ENCODE results near the gene WIPF1. TPM values are rescaled to one million over a fixed set of nuclear protein-coding genes. Genes with fewer than 3 reads are reported as not detected.

WIPF1 gene
- total RNA-seq, 2 experiments from 2014 or later: 465 to 588 TPM

DNA sequence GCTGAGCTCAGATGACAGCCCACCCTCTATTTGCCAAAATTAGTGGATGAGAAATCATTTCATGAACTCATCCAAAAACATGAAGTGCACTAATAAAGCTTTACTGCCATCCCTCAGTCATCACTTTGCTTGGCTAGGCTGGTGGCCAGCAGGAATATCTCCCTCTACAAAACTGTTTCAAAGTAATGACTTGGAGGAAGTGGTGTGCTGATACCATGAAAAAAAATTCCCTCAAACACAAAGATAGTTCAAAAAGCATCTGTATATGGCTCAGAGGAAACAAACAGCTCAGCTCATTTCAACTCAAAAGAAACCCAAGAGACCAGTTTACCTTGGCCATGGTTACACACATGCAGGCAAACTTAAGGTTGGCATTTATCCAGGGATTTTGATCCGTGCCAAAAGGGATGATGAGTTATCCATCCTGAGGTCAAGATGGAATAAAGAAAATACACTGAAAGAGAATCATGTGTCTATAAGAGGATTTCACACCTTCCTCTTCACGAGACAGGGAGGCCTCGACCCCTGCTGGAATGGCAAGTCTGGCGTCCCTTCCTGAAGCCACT is 18.4 kb upstream of the WIPF1 start:
- peak; percentile 29 for ATAC-seq
- H3K36me3 Mint-ChIP-seq: peaks cover 59% of the 10 kb centered on the region
- peaks cover 87% of the 10 kb centered on the region for H3K4me1 Mint-ChIP-seq
- CTCF ChIA-PET: interaction anchor here (1.5 to 6.4 kb wide), 6 partner anchors 7 to 82 kb away, joined by 3 to 51 read pairs (median 14); partner anchors contain the start of gene WIPF1
- H3K9me3 Mint-ChIP-seq (ENCODE audit: low read depth): no peaks in the 10 kb centered on the region
- H3K27me3 Mint-ChIP-seq: no peaks in the 10 kb centered on the region
- DNase-seq: peak; percentile 50
- peak overlapping the region; percentile 78 for H3K27ac Mint-ChIP-seq
- H3K4me3 Mint-ChIP-seq: peak overlapping the region; percentile 9

DNA sequence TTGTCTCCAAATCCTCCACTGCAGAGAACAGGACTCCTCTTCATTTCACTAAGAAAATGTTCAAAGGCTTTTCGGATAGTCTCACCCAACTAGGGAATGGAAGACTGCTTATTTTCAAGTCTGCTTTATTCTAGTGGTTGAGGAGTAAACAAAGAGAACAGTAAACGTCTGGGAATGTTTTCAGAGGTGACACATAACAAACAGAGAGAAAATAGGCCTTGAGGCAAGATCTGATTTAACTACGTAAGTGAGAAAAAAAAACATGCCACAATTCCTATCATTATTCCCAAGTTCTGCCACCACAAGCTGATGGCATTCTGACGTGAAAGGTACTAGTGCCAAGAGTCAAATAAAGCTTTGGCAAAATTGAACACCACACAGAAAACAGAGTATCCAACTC is 16.7 kb upstream of the WIPF1 start:
- DNase-seq: no peak
- Mint-ChIP-seq H3K27ac (peak overlapping the region; percentile 2), H3K4me3 (no peak overlapping the region), H3K9me3 (ENCODE audit: low read depth) (no peaks in the 10 kb centered on the region), H3K4me1 (peaks cover 90% of the 10 kb centered on the region), H3K36me3 (peaks cover 59% of the 10 kb centered on the region), H3K27me3 (no peaks in the 10 kb centered on the region)
- CTCF ChIA-PET: interaction anchor here (0.7 to 5.3 kb wide), 5 partner anchors 11 to 74 kb away, joined by 3 to 27 read pairs (median 3); no protein-coding TSS in a partner anchor
- ATAC-seq: no peak

DNA sequence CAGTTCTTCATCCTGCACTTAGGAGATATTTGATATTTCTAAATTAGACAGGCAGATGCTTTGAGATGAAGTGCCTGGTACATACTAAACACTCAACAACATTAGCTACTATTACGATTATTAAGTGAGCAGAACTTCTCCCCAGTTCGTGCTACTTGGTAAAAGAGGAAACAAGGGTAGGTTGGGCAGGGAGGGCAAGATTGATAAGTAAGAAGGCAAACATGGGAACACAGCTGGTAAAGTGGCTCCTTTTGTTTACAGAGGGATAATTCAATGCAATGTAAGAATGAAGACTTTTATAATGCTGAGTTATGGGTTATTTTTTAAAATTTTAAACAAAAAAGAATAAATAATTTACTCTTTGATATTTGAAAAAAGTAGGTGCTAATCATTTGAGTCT is 15.9 kb upstream of the WIPF1 start:
- ATAC-seq (no peak), DNase-seq (no peak)
- Mint-ChIP-seq H3K27me3 (no peaks in the 10 kb centered on the region), H3K4me3 (no peak overlapping the region), H3K9me3 (ENCODE audit: low read depth) (no peaks in the 10 kb centered on the region), H3K36me3 (peaks cover 56% of the 10 kb centered on the region), H3K27ac (peak overlapping the region; percentile 48), H3K4me1 (peaks cover 90% of the 10 kb centered on the region)
- CTCF ChIA-PET: interaction anchor here (0.6 to 5.3 kb wide), 7 partner anchors 10 to 74 kb away, joined by 3 to 27 read pairs (median 4); partner anchors contain the start of gene WIPF1

DNA sequence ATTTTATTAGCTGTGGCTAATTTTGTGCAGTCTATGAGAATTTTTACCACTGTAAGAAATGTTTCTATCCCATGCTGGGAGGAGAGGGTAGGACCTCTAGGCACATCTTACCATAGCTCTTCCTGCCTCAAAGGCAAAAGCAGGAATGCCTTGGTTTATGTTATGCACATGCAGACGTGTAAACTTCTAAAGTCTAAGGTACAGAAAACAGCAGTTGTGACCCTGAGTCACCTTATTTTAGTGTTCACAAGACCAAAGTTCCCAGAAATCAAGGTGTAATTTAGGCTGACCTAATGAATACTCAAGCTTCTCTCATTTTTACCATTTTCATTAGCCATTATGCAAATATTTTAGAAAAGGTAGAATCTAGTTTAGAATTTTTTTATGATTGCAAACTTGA is 15.4 kb upstream of the WIPF1 start:
- Mint-ChIP-seq H3K4me1 (peaks cover 91% of the 10 kb centered on the region), H3K27me3 (no peaks in the 10 kb centered on the region), H3K4me3 (no peak overlapping the region), H3K27ac (no peak overlapping the region), H3K9me3 (ENCODE audit: low read depth) (no peaks in the 10 kb centered on the region), H3K36me3 (peaks cover 55% of the 10 kb centered on the region)
- CTCF ChIA-PET: interaction anchor here (0.6 to 5.3 kb wide), 6 partner anchors 11 to 75 kb away, joined by 3 to 27 read pairs (median 4); partner anchors contain the start of gene WIPF1
- no peak for DNase-seq
- no peak for ATAC-seq

DNA sequence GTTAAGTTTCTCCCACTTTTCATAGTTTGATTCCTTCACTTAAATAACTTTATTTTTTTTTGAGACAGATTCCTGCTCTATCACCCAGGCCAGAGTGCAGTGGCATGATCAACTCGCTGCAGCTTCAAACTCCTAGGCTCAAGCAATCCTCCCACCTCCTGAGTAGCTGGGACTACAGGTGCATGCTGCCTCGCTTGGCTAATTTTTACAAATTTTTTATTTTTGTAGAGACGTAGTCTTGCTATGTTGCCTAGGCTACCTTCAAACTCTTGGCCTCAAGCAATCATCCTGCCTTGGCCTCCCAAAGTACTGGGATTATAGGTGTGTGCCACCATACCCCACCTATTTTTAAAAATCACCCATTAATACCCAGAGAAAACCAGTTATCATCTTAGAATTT is 14.2 kb upstream of the WIPF1 start:
- no peaks in the 10 kb centered on the region for H3K27me3 Mint-ChIP-seq
- H3K4me3 Mint-ChIP-seq: no peak overlapping the region
- CTCF ChIA-PET: interaction anchor here (1.8 to 3.3 kb wide), 3 partner anchors 12 to 24 kb away, joined by 5 to 11 read pairs (median 9); no protein-coding TSS in a partner anchor
- no peak for ATAC-seq
- no peaks in the 10 kb centered on the region for H3K9me3 Mint-ChIP-seq (ENCODE audit: low read depth)
- peaks cover 51% of the 10 kb centered on the region for H3K36me3 Mint-ChIP-seq
- no peak for DNase-seq
- peak overlapping the region; percentile 92 for H3K27ac Mint-ChIP-seq
- H3K4me1 Mint-ChIP-seq: peaks cover 89% of the 10 kb centered on the region

DNA sequence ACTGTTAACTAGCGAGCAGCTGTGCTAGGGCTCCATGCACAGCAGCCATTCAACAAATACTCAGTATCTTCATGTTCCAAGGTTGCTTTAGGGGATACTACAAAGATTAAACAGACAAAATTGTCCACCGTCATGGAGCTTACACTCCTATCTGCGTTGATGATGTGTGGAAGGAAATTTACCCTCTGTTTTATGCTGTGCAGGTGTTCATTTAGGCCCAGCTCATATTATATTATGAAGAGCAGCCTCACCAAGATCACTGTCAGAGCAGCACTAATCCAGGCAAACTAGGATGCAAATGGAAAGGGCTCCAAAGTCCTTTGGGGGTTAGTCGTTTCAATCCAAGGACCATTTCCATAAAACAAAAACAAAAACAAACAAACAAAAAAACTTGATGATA is 13.4 kb upstream of the WIPF1 start:
- Mint-ChIP-seq H3K4me1 (peaks cover 90% of the 10 kb centered on the region), H3K4me3 (peak overlapping the region; percentile 54), H3K9me3 (ENCODE audit: low read depth) (no peaks in the 10 kb centered on the region), H3K36me3 (peaks cover 49% of the 10 kb centered on the region), H3K27me3 (no peaks in the 10 kb centered on the region), H3K27ac (peak overlapping the region; percentile 92)
- CTCF ChIA-PET: interaction anchor here (0.9 to 10.4 kb wide), 11 partner anchors 7 to 147 kb away, joined by 3 to 122 read pairs (median 9); partner anchors contain the start of gene WIPF1
- no peak for DNase-seq
- ATAC-seq: no peak

DNA sequence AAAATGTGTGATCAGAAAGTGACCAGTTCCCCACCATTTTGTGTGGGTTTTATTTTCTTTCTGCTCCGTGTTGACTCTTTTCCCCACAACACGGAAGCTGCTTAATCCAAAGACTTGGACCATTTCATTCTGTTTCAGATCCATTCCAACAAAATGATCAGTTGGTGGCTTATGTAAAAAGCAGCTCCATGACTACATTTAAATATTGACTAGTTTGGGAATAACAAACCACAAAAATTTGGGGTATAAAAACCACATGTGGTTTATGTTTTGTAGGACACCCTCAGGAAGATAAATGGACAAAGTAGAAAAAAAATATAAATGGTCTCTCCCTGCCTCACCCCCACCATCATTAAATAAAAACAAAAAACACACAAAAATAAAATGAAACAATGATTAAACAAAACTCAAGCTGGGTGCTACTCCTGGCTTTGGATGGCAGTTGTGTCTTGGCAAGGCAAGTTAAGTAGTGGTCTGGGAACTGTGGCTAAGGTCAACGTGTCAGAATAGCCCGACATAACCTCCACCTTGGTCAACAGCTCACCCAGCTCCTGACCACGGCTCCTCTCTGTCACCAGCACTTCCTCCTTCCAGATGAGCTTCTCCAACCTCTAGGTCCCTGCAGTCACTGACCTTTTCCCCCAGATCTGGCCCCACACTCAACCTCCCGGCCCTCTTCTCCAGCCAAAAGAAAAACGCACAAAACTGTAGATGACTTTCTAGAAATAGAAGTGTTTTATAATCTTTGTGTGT is 12.8 kb upstream of the WIPF1 start:
- Mint-ChIP-seq H3K27me3 (no peaks in the 10 kb centered on the region), H3K36me3 (peaks cover 48% of the 10 kb centered on the region), H3K9me3 (ENCODE audit: low read depth) (no peaks in the 10 kb centered on the region), H3K4me3 (peak overlapping the region; percentile 54), H3K27ac (peak overlapping the region; percentile 92), H3K4me1 (peaks cover 90% of the 10 kb centered on the region)
- CTCF ChIA-PET: interaction anchor here (0.9 to 10.4 kb wide), 11 partner anchors 7 to 147 kb away, joined by 3 to 122 read pairs (median 9); partner anchors contain the start of gene WIPF1
- peak; percentile 69 for DNase-seq
- ATAC-seq: peak; percentile 28

DNA sequence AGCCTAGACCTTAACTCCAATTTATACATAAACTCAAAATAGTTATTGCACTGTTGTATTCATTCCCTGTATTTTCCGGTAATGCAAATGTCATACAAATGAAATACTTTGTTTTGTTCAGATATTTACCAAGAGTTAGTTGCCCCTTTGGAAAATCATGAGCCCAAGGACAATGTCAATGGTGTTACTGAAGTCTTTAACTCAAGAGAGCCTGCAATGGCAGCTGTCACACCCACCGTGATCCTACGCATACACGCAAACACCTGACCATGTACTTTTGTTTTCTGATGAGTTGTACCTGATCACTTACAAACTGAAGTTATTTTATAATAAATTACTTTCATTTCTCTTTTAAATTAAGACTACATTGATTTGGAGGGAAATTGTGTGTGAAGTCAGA is 11.7 kb upstream of the WIPF1 start:
- Mint-ChIP-seq H3K4me1 (peaks cover 91% of the 10 kb centered on the region), H3K9me3 (ENCODE audit: low read depth) (no peaks in the 10 kb centered on the region), H3K36me3 (peaks cover 48% of the 10 kb centered on the region), H3K27ac (peak overlapping the region; percentile 92), H3K27me3 (no peaks in the 10 kb centered on the region), H3K4me3 (no peak overlapping the region)
- ATAC-seq (no peak), DNase-seq (no peak)
- CTCF ChIA-PET: interaction anchor here (1.6 to 10.4 kb wide), 6 partner anchors 9 to 76 kb away, joined by 4 to 122 read pairs (median 13); partner anchors contain the start of gene WIPF1

DNA sequence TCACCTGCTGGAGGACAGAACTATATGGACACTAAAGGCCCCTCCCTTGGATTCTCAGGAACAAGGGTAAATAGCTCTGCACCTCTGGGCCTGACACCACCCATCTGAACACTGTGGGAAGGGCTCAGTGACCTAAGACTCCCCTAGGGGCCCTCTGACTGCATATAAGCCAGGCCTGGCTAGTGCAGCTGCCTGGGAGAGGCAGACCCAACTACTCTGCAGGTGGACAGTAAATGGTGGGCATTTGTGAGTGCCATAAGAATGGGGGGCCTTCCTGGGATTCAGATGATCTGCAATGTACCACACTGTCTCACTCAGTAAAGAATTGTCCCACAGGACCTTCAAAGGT is 11.2 kb upstream of the WIPF1 start:
- Mint-ChIP-seq H3K27me3 (no peaks in the 10 kb centered on the region), H3K27ac (peak overlapping the region; percentile 92), H3K4me1 (peaks cover 89% of the 10 kb centered on the region), H3K4me3 (no peak overlapping the region), H3K9me3 (ENCODE audit: low read depth) (no peaks in the 10 kb centered on the region), H3K36me3 (peaks cover 43% of the 10 kb centered on the region)
- DNase-seq: no peak
- CTCF ChIA-PET: interaction anchor here (0.7 to 10.4 kb wide), 7 partner anchors 9 to 88 kb away, joined by 3 to 122 read pairs (median 6); partner anchors contain the start of gene WIPF1
- peak; percentile 24 for ATAC-seq

DNA sequence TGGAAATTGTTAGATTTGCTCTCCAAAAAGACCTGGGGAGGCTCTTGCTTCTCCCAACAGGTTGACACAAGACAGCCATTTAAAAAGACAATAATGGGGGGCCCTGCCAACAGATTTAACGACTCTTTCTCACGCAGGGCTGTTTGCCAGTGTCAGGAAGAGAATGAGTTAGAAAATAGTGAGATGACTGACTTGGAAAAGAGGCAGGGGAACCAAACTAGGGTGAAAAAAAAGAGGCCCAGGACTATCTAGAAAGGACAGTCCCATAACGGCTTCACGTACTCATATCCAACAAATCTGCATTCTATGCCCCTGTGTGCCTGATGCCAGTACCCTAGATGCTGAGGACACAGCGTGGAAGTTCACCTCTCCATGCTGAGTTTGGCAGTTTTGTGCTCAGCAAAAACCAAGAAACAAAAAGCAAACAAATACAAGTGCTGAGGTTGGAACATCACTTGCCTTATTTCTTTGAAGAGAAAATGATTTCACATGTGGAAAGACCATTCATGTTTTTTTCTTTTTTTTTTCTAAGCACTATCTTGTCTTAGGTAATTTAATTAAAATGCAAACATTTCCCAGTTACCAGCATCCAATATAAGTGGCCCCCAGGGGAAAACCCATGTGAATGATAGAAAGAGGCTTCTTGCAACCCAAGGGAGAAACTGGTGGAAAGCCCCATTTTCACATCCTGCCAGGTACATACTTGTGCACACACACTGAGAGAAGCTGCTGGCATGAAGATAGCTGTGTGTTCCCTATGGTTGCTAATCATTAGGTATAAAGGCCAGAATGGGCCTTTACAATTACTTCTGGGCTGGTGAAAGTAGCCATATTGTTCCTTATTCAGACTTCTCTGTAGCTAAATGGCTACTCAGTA is 10.6 kb upstream of the WIPF1 start:
- peak overlapping the region; percentile 51 for H3K4me3 Mint-ChIP-seq
- no peaks in the 10 kb centered on the region for H3K27me3 Mint-ChIP-seq
- H3K36me3 Mint-ChIP-seq: peaks cover 40% of the 10 kb centered on the region
- H3K9me3 Mint-ChIP-seq (ENCODE audit: low read depth): no peaks in the 10 kb centered on the region
- DNase-seq (peak; percentile 61), ATAC-seq (peak; percentile 54)
- peaks cover 89% of the 10 kb centered on the region for H3K4me1 Mint-ChIP-seq
- peak overlapping the region; percentile 92 for H3K27ac Mint-ChIP-seq
- CTCF ChIA-PET: interaction anchor here (0.7 to 10.4 kb wide), 7 partner anchors 10 to 89 kb away, joined by 3 to 122 read pairs (median 6); partner anchors contain the start of gene WIPF1

DNA sequence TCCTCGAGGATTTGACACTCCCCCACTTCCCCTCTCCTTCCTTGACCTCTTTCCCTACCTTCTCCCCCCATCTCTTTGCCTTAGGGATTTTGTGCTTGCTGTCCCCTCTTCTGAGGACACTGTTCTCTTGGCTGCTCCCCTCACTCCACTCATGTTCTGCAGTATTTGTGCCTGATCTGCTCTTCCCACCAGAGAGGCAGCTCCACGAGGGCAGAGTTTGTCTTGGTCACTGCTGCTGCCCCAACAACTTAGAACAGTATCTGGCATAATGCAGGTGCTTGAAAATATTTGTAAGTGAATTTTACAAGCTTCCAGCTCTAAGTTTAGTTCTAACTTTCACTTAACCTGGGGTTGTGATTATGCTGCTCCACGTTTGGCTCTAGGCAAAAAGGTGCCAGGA is 10.0 kb upstream of the WIPF1 start:
- DNase-seq (no peak), ATAC-seq (no peak)
- peaks cover 36% of the 10 kb centered on the region for H3K36me3 Mint-ChIP-seq
- peak overlapping the region; percentile 51 for H3K4me3 Mint-ChIP-seq
- H3K27me3 Mint-ChIP-seq: no peaks in the 10 kb centered on the region
- H3K9me3 Mint-ChIP-seq (ENCODE audit: low read depth): no peaks in the 10 kb centered on the region
- CTCF ChIA-PET: interaction anchor here (1.0 to 10.4 kb wide), 5 partner anchors 10 to 90 kb away, joined by 3 to 122 read pairs (median 17); partner anchors contain the start of gene WIPF1
- peak overlapping the region; percentile 92 for H3K27ac Mint-ChIP-seq
- peaks cover 91% of the 10 kb centered on the region for H3K4me1 Mint-ChIP-seq

DNA sequence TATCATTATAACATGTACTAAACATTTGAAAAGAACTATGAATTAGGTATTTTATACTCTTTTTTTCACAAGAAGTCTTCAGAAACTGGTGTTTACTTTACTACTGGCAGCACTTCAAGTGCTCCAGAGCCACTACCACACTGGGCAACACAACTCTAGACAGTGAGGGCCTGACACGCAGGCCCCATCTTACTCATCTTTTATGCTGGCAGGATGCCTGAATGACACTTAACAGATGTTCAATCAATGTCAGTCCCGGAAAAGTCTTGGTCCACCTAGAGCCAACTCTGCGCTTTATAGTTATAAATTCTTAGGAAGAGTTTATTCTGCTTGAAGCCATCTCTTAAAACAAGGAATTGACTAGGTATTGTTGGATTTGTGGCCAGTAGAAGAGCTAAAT is 8.7 kb upstream of the WIPF1 start:
- peak overlapping the region; percentile 90 for H3K27ac Mint-ChIP-seq
- H3K36me3 Mint-ChIP-seq: peaks cover 36% of the 10 kb centered on the region
- CTCF ChIA-PET: interaction anchor here (1.2 to 10.4 kb wide), 6 partner anchors 11 to 79 kb away, joined by 3 to 122 read pairs (median 10); no protein-coding TSS in a partner anchor
- H3K4me3 Mint-ChIP-seq: peak overlapping the region; percentile 5
- peaks cover 91% of the 10 kb centered on the region for H3K4me1 Mint-ChIP-seq
- no peaks in the 10 kb centered on the region for H3K27me3 Mint-ChIP-seq
- ATAC-seq (peak; percentile 71), DNase-seq (peak; percentile 79)
- no peaks in the 10 kb centered on the region for H3K9me3 Mint-ChIP-seq (ENCODE audit: low read depth)

Data from activated CD8-positive, alpha-beta memory T cell treated with anti-CD3 and anti-CD28 coated beads, Interleukin-2, amount 10 ng/mL, durations not matched to agents 7 days and 5 days (primary cell).